Measurements from ENCODE around the gene OSBPL5. TPM values are rescaled to one million over a fixed set of nuclear protein-coding genes. Genes with fewer than 3 reads are reported as not detected.

OSBPL5 gene
- total RNA-seq, 1 donor from 2014 or later: 55.2 TPM

DNA sequence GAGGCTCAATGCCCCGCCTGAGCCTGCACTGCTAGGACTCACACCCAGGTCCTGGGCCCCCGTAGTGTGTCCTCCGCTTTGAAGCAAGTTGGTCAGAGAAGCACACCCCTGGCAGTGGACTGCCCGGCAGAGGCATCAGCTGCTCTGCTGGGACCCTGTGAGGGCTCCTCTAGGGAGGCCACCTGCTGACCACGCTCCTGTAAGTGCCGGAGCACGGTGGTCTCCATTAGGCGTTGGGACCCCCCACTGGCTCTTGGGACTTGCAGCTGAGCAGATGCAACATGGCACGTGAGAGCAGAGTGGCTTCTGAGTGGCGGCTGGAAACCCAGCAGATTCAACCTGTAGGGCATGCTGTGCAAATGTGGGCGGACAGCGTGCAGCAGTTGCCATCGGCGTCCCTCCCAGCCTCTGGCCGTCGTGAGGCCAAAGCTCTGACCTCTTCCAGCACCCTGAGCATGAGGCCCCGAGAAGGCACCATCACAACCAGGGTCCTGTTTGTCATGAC is 36.6 kb upstream of the OSBPL5 start:
- Mint-ChIP-seq H3K4me3 (ENCODE audit: unreplicated experiment) (no peak overlapping the region), H3K9me3 (ENCODE audit: unreplicated experiment) (no peaks in the 10 kb centered on the region), H3K27ac (ENCODE audit: unreplicated experiment) (no peak overlapping the region), H3K27me3 (ENCODE audit: unreplicated experiment) (peaks cover 11% of the 10 kb centered on the region), H3K4me1 (ENCODE audit: unreplicated experiment) (peaks cover 8% of the 10 kb centered on the region), H3K36me3 (ENCODE audit: low read depth, unreplicated experiment) (no peaks in the 10 kb centered on the region)
- TF ChIP-seq, protein P1, sequence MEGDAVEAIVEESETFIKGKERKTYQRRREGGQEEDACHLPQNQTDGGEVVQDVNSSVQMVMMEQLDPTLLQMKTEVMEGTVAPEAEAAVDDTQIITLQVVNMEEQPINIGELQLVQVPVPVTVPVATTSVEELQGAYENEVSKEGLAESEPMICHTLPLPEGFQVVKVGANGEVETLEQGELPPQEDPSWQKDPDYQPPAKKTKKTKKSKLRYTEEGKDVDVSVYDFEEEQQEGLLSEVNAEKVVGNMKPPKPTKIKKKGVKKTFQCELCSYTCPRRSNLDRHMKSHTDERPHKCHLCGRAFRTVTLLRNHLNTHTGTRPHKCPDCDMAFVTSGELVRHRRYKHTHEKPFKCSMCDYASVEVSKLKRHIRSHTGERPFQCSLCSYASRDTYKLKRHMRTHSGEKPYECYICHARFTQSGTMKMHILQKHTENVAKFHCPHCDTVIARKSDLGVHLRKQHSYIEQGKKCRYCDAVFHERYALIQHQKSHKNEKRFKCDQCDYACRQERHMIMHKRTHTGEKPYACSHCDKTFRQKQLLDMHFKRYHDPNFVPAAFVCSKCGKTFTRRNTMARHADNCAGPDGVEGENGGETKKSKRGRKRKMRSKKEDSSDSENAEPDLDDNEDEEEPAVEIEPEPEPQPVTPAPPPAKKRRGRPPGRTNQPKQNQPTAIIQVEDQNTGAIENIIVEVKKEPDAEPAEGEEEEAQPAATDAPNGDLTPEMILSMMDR (IDR thresholded peaks at IDR 0.05; ENCODE audit: unreplicated experiment): no peak
- DNase-seq (ENCODE audit: low spot score): no peak

DNA sequence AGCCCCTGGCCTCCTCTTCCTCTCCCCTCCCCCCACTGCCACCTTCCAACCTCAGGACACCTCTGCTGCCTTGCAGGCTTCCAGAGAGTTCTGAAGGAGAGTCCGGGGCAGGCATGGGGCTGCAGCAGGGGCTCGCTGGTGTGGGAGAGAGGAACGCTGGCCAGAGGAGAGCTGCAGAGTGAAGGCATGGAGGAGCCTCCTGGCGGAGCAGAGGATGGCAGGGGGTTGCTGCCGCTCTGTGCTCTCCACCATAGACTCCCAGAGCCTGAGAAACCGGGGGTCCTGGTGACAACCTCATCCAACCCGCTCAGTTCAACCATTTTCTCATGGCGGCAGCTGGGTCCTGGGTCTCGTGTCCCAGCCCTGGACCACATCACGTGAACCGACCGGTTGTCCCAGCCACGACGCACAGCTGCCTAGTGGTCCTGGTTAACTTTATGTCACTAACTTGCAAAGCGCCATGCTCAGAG is 36.0 kb upstream of the OSBPL5 start:
- TF ChIP-seq, protein P1 (IDR thresholded peaks at IDR 0.05; ENCODE audit: unreplicated experiment): no peak
- Mint-ChIP-seq H3K4me1 (ENCODE audit: unreplicated experiment) (peaks cover 8% of the 10 kb centered on the region), H3K27me3 (ENCODE audit: unreplicated experiment) (peaks cover 11% of the 10 kb centered on the region), H3K4me3 (ENCODE audit: unreplicated experiment) (no peak overlapping the region), H3K36me3 (ENCODE audit: low read depth, unreplicated experiment) (no peaks in the 10 kb centered on the region), H3K27ac (ENCODE audit: unreplicated experiment) (no peak overlapping the region), H3K9me3 (ENCODE audit: unreplicated experiment) (no peaks in the 10 kb centered on the region)
- no peak for DNase-seq (ENCODE audit: low spot score)

DNA sequence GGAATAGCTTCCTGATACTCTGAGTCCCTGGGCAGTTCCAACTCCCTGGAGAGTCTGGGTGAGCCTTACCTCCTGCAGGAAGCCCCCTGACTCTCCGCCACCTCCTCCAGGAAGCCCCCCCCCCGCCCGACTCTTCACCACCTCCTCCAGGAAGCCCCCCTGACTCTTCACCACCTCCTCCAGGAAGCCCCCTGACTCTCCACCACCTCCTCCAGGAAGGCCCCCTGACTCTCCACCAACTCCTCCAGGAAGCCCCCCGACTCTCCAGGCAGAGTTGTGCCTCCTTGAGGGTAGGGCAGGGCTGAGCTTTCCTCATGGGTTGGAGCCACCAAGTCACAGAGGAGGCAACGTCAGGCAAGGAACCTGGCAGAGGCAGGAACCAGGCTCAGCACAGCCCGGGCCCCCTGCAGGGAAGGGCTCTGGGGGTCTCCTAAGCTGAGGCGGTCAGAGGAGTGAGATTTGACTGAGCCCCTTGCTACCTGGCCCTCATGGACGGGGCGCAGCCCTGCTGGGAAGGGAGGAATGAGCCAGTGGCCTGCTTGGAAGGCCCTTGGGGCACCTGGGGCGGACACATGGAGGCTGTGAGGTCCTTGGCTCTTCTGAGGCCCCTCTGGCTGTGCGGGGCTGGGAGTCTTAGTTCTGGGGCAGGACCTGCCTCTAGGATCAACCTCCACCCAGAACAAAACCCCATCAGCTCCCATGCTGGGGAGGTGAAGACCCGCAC is 35.4 kb upstream of the OSBPL5 start:
- Mint-ChIP-seq H3K4me3 (ENCODE audit: unreplicated experiment) (no peak overlapping the region), H3K36me3 (ENCODE audit: low read depth, unreplicated experiment) (no peaks in the 10 kb centered on the region), H3K27ac (ENCODE audit: unreplicated experiment) (no peak overlapping the region), H3K4me1 (ENCODE audit: unreplicated experiment) (peaks cover 10% of the 10 kb centered on the region), H3K27me3 (ENCODE audit: unreplicated experiment) (peaks cover 13% of the 10 kb centered on the region), H3K9me3 (ENCODE audit: unreplicated experiment) (no peaks in the 10 kb centered on the region)
- TF ChIP-seq, protein P1 (IDR thresholded peaks at IDR 0.05; ENCODE audit: unreplicated experiment): no peak
- no peak for DNase-seq (ENCODE audit: low spot score)

DNA sequence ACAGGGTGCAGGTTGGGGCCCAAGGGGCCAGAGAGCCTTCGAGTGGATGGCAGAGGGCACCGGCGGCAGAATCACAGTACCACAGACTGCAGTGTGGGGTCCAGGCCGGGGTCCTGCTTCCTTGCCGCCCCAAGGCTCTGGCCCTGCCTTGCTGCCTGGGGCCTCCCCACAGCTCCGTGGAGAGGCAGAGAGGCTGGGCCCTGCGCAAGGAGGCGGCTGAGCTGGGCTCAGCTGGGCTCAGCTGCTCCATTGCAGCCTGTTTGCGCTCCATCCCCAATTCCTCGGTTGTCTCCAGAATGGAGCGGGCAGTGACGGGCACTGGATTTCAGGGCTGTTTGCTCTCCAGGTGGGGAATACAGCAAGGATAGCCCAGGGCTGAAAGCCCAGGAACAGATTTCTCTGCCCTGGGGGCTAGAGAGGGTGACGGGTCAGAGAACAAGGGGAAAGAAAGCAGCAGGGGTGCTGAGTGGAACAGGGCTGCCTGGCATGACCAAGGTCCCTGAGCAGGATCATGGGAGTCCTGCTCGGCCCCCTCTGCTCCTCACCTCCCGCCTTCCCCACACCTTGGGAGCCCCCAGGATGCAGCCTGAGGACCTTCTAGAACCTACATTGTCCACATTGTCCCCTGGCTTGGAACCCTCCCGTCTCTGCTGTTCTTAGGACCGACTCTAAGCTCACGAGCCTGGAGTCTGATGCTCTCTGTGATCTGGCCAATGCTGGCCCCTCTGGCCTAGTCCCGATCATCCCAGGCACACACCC is 34.6 kb upstream of the OSBPL5 start:
- Mint-ChIP-seq H3K9me3 (ENCODE audit: unreplicated experiment) (no peaks in the 10 kb centered on the region), H3K36me3 (ENCODE audit: low read depth, unreplicated experiment) (no peaks in the 10 kb centered on the region), H3K4me3 (ENCODE audit: unreplicated experiment) (no peak overlapping the region), H3K4me1 (ENCODE audit: unreplicated experiment) (peaks cover 3% of the 10 kb centered on the region), H3K27ac (ENCODE audit: unreplicated experiment) (no peak overlapping the region), H3K27me3 (ENCODE audit: unreplicated experiment) (peaks cover 10% of the 10 kb centered on the region)
- TF ChIP-seq, protein P1 (IDR thresholded peaks at IDR 0.05; ENCODE audit: unreplicated experiment): no peak
- DNase-seq (ENCODE audit: low spot score): no peak

Measured in endothelial cell (in vitro differentiated cells).